ENCODE measurements around the gene DCXR. TPM values are rescaled to one million over a fixed set of nuclear protein-coding genes. Genes with fewer than 3 reads are reported as not detected.

The DCXR gene
- total and polyA plus RNA-seq, 10 of the 15 experiments (the other 5 are each of a cell fraction or from before 2014, with no cell fraction given): 12.3 to 139 (median 88.9) TPM

- TF ChIP-seq SIN3A (IDR thresholded peaks at IDR 0.05; ENCODE audit: low read depth, low read length) (0 out of 2 replicates have a peak, but pooled peaks have one; percentile 22), NR2F1 (conservative IDR thresholded peaks at IDR 0.05) (peak; percentile 100), PBX3 (IDR thresholded peaks at IDR 0.05; ENCODE audit: insufficient replicate concordance, low read depth, low read length) (peak; percentile 41), STAT3 (IDR thresholded peaks at IDR 0.05; ENCODE audit: low read depth, low read length) (no peak), HDGF (IDR thresholded peaks at IDR 0.05) (0 out of 2 replicates have a peak, but pooled peaks have one; percentile 26), MTA3 (IDR thresholded peaks at IDR 0.05; ENCODE audit: borderline replicate concordance, low read length) (no peak), PAX8 (IDR thresholded peaks at IDR 0.05) (no peak), TAF1 (IDR thresholded peaks at IDR 0.05; ENCODE audit: borderline replicate concordance, low read depth, low read length) (peak; percentile 90; the same call in 1 of the 2 replicates), NR2C1 (IDR thresholded peaks at IDR 0.05) (peak; percentile 100), FOXM1 (IDR thresholded peaks at IDR 0.05; ENCODE audit: low read depth, low read length) (no peak), HSF1 (IDR thresholded peaks at IDR 0.05; ENCODE audit: low read depth, low read length) (0 out of 2 replicates have a peak, but pooled peaks have one; percentile 29), TBL1XR1 (IDR thresholded peaks at IDR 0.05; ENCODE audit: low read depth, low read length) (peak; percentile 92), CHD2 (IDR thresholded peaks at IDR 0.05; ENCODE audit: borderline replicate concordance, low read depth, low read length) (peak; percentile 15; the same call in 1 of the 2 replicates), SMC3 (IDR thresholded peaks at IDR 0.05; ENCODE audit: borderline replicate concordance, low read length) (no peak; the same call in 1 of the 2 replicates), JUND (IDR thresholded peaks at IDR 0.05; ENCODE audit: low read depth, low read length) (no peak), MYB (IDR thresholded peaks at IDR 0.05; ENCODE audit: borderline replicate concordance, low read depth, low read length) (no peak; the same call in 1 of the 2 replicates), POLR2AphosphoS5 (IDR thresholded peaks at IDR 0.05; ENCODE audit: low read length) (no peak), KAT2A (conservative IDR thresholded peaks at IDR 0.05; ENCODE audit: control insufficient read depth, low read depth, low read length) (no peak), MXI1 (IDR thresholded peaks at IDR 0.05; ENCODE audit: low read depth, low read length) (peak; percentile 82), SKIL (IDR thresholded peaks at IDR 0.05; ENCODE audit: low read depth, poor library complexity, severe bottlenecking) (no peak), GATAD2B (conservative IDR thresholded peaks at IDR 0.05; ENCODE audit: low read depth) (peak; percentile 93), ZNF207 (IDR thresholded peaks at IDR 0.05; ENCODE audit: borderline replicate concordance) (no peak), RCOR1 (conservative IDR thresholded peaks at IDR 0.05; ENCODE audit: low read depth, low read length) (0 out of 2 replicates have a peak, but pooled peaks have one; percentile 66), NKRF (conservative IDR thresholded peaks at IDR 0.05) (no peak; the same call in 1 of the 2 replicates)
Measured at GRCh38 chr17:82065638-82066303, 28.3 kb upstream of the DCXR start, which contains the start of gene DUS1L (continued).
